ENCODE results near the gene MOV10L1. TPM values are rescaled to one million over a fixed set of nuclear protein-coding genes. Genes with fewer than 3 reads are reported as not detected.

The MOV10L1 gene
- total and polyA plus RNA-seq, 9 of the 15 experiments (the other 6 are each of a cell fraction or from before 2014, with no cell fraction given), result 0.06 to 0.43 (median 0.15) TPM

GRCh38 chr22:50190182-50190940, 100.6 kb downstream of the MOV10L1 start (continued):
- TF ChIP-seq NR2C2 (CRISPR knock-in tag; IDR thresholded peaks at IDR 0.05) (no peak), NR2C2 (tag; IDR thresholded peaks at IDR 0.05) (no peak), XRCC5 (IDR thresholded peaks at IDR 0.05; ENCODE audit: low read depth, low read length) (no peak), MEF2A (IDR thresholded peaks at IDR 0.05; ENCODE audit: control insufficient read depth, low read depth, low read length) (no peak), WHSC1 (IDR thresholded peaks at IDR 0.05; ENCODE audit: low read length) (no peak), POLR2AphosphoS5 (IDR thresholded peaks at IDR 0.05; ENCODE audit: control insufficient read depth, insufficient read depth, low read depth, low read length) (no peak), ZNF277 (CRISPR knock-in tag; IDR thresholded peaks at IDR 0.05; ENCODE audit: borderline replicate concordance) (no peak), SUPT5H (IDR thresholded peaks at IDR 0.05) (no peak), ZKSCAN1 (IDR thresholded peaks at IDR 0.05; ENCODE audit: low read depth, low read length) (no peak), ESRRB (CRISPR knock-in tag; IDR thresholded peaks at IDR 0.05; ENCODE audit: borderline replicate concordance) (no peak), ZBTB11 (CRISPR knock-in tag; IDR thresholded peaks at IDR 0.05) (peak in 1 of 3 experiments; percentile 87; a peak in 2 of 6 replicates), E2F1 (CRISPR knock-in tag; IDR thresholded peaks at IDR 0.05) (no peak), ZNF23 (CRISPR knock-in tag; IDR thresholded peaks at IDR 0.05) (no peak), MAX (CRISPR knock-in tag; IDR thresholded peaks at IDR 0.05) (peak; percentile 42; the same call in 1 of the 2 replicates), MLLT1 (IDR thresholded peaks at IDR 0.05) (peak in 1 of 2 experiments; percentile 89; a peak in 2 of 4 replicates), NCOA2 (IDR thresholded peaks at IDR 0.05; ENCODE audit: partially characterized antibody in 2 of 2) (no peak)

Data from K562 (cell line).